ENCODE measurements around the gene POU6F2. TPM values are rescaled to one million over a fixed set of nuclear protein-coding genes. Genes with fewer than 3 reads are reported as not detected.

The POU6F2 gene
- total RNA-seq, 1 experiment from 2014 or later, result not detected

DNA sequence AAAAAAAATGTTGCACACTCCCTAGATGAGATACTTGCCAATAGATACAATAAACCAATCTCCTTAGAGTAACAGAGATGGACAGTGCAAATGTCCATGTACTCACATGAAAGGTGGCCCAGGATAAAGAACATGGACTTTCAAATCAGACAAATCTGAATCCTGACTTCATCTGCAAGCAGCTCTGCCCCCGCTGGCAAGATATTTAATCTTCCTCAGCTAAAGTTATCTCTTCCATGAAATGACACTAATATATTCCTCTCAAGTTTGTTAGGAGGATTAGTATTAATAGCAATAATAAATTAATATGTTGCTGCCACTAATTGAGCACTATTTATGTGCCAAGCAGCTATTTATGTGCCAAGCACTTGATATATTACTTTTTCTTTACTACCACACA, 439.9 kb downstream of the POU6F2 start:
- no TSS peak for BruUV-seq (replicated peaks)
- POLR2A ChIA-PET, result interaction anchor here (0.6 kb wide), 1 partner anchor 9 kb away, joined by 4 read pairs; no protein-coding TSS in a partner anchor
- DNase-seq (ENCODE audit: low read depth, low spot score) (no peak), ATAC-seq (no peak)
- CTCF ChIA-PET, result no interaction called here
- H3K9me3 ChIP-seq (ENCODE audit: control insufficient read depth, insufficient read depth, low read depth, low read length), result no peaks in the 10 kb centered on the region
- no peaks in the 10 kb centered on the region for H3K36me3 ChIP-seq (ENCODE audit: control insufficient read depth, insufficient read depth, low read length)
- H3K27ac ChIP-seq (ENCODE audit: low read length), result no peak overlapping the region
- TF ChIP-seq, protein P1, sequence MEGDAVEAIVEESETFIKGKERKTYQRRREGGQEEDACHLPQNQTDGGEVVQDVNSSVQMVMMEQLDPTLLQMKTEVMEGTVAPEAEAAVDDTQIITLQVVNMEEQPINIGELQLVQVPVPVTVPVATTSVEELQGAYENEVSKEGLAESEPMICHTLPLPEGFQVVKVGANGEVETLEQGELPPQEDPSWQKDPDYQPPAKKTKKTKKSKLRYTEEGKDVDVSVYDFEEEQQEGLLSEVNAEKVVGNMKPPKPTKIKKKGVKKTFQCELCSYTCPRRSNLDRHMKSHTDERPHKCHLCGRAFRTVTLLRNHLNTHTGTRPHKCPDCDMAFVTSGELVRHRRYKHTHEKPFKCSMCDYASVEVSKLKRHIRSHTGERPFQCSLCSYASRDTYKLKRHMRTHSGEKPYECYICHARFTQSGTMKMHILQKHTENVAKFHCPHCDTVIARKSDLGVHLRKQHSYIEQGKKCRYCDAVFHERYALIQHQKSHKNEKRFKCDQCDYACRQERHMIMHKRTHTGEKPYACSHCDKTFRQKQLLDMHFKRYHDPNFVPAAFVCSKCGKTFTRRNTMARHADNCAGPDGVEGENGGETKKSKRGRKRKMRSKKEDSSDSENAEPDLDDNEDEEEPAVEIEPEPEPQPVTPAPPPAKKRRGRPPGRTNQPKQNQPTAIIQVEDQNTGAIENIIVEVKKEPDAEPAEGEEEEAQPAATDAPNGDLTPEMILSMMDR (IDR thresholded peaks at IDR 0.05), result peak; percentile 14; the same call in 1 of the 2 replicates
- no peak for TF ChIP-seq REST (IDR thresholded peaks at IDR 0.05; ENCODE audit: insufficient read depth in 1 of 2, low read depth in 2 of 2, low read length in 1 of 2)
- H3K4me1 ChIP-seq (ENCODE audit: control insufficient read depth, insufficient read depth, low read length), result peaks cover 4% of the 10 kb centered on the region; the same call in 1 of the 2 replicates
- H3K4me3 ChIP-seq (ENCODE audit: low read depth in 2 of 2, low read length in 2 of 2), result no peak overlapping the region
- peaks cover 28% of the 10 kb centered on the region for H3K27me3 ChIP-seq (ENCODE audit: control insufficient read depth, insufficient read depth, low read length)
- intact Hi-C loops (cut with micrococcal nuclease; ENCODE audit: unreplicated experiment) (no loop called here), in situ Hi-C loops (cut with HindIII; ENCODE audit: low pct_unique_long_range_greater_than_20kb, low sequenced_read_pairs) (no loop called here)

DNA sequence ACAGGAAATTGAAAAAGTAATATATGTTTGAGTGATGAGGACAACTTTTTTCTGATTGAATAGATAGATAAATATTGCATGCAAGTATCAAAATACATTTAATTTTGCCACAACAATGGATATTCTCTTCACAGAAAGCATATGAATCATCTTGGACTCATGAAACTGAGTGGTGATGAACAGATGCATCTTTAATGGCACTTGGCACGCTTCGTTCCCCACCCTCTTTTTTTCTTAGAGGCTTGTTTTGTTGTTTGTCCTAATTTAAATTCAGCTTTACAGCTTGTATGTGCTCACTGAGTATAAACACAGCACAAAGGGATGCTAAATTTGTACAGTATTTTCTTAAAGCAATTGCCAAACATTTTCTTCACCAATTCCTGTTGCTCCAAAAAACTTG, 443.5 kb downstream of the POU6F2 start:
- peaks cover 12% of the 10 kb centered on the region for H3K27me3 ChIP-seq (ENCODE audit: control insufficient read depth, insufficient read depth, low read length)
- no peak overlapping the region for H3K27ac ChIP-seq (ENCODE audit: low read length)
- intact Hi-C loops (cut with micrococcal nuclease; ENCODE audit: unreplicated experiment) (no loop called here), in situ Hi-C loops (cut with HindIII; ENCODE audit: low pct_unique_long_range_greater_than_20kb, low sequenced_read_pairs) (no loop called here)
- POLR2A ChIA-PET, result no interaction called here
- TF ChIP-seq POLR2AphosphoS5 (IDR thresholded peaks at IDR 0.05; ENCODE audit: low read depth, low read length), result no peak
- TF ChIP-seq REST (IDR thresholded peaks at IDR 0.05; ENCODE audit: insufficient read depth in 1 of 2, low read depth in 2 of 2, low read length in 1 of 2), result no peak
- TF ChIP-seq, protein P1 (IDR thresholded peaks at IDR 0.05), result no peak
- no peak for TF ChIP-seq TCF7L2 (IDR thresholded peaks at IDR 0.05; ENCODE audit: low read depth, low read length)
- no peak for TF ChIP-seq SIN3A (IDR thresholded peaks at IDR 0.05; ENCODE audit: borderline replicate concordance, insufficient read depth, low read depth, low read length)
- ATAC-seq (no peak), DNase-seq (ENCODE audit: low read depth, low spot score) (no peak)
- H3K4me3 ChIP-seq (ENCODE audit: low read depth in 2 of 2, low read length in 2 of 2), result no peak overlapping the region
- CTCF ChIA-PET, result no interaction called here
- no TSS peak for BruUV-seq (replicated peaks)
- no peaks in the 10 kb centered on the region for H3K9me3 ChIP-seq (ENCODE audit: control insufficient read depth, insufficient read depth, low read depth, low read length)
- H3K4me1 ChIP-seq (ENCODE audit: control insufficient read depth, insufficient read depth, low read length), result no peaks in the 10 kb centered on the region
- H3K36me3 ChIP-seq (ENCODE audit: control insufficient read depth, insufficient read depth, low read length), result no peaks in the 10 kb centered on the region
